ENCODE measurements around the gene HECTD2.
"Not testable (repeated sequence)": the region's sequence is repeated elsewhere in the genome, so short reads cannot be mapped to it uniquely, and the experiment has no call there.

- not testable (repeated sequence) for TF ChIP-seq CTCF, EP300 (IDR thresholded peaks at IDR 0.05)
These were observed 19.7 kb upstream of the HECTD2 start for GRCh38 chr10:91390513-91390825.
